Measurements from ENCODE around the gene LRG1.

GRCh38 chr19:4493104-4493928 lies 46.5 kb downstream of the LRG1 start:
- no peak for TF ChIP-seq CTCF (IDR thresholded peaks at IDR 0.05)
- no peak for TF ChIP-seq EP300 (IDR thresholded peaks at IDR 0.05)

Measured in ovary (tissue), 3 donors.